Measurements from ENCODE around the gene DNAH17.
A peak's percentile ranks its signal among the peaks of the same experiment; 100 is the strongest.
"Not testable (repeated sequence)": the region's sequence is repeated elsewhere in the genome, so short reads cannot be mapped to it uniquely, and the experiment has no call there.

DNAH17 gene

DNA sequence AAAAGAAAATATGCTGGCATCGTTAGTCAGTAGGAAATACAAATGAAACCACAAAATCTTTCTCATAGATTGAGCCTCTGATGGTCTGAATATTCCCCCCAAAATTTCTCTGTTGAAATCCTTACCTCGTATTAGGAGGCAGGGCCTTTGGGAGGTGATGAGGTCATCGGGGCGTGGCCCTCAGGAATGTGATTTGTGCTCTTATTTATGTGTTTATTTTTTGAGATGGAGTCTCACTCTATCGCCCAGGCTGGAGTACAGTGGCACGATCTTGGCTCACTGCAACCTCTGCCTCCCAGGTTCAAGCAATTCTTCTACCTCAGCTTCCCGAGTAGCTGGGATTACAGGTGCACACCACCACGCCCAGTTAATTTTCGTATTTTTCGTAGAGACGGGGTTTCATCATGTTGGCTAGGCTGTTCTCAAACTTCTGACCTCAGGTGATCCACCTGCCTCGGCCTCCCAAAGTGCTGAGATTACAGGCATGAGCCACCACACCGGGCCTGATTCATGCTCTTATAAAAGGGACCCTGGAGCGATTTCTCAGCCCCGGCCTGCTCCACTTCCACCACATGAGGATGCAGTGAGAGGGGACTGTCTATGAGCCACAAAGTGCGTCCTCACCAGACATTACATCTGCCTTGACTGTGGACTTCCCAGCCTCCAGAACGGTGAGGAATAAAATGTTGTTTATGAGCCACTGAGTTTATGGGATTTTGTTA, 53.1 kb downstream of the DNAH17 start:
- DNase-seq, result no peak

DNA sequence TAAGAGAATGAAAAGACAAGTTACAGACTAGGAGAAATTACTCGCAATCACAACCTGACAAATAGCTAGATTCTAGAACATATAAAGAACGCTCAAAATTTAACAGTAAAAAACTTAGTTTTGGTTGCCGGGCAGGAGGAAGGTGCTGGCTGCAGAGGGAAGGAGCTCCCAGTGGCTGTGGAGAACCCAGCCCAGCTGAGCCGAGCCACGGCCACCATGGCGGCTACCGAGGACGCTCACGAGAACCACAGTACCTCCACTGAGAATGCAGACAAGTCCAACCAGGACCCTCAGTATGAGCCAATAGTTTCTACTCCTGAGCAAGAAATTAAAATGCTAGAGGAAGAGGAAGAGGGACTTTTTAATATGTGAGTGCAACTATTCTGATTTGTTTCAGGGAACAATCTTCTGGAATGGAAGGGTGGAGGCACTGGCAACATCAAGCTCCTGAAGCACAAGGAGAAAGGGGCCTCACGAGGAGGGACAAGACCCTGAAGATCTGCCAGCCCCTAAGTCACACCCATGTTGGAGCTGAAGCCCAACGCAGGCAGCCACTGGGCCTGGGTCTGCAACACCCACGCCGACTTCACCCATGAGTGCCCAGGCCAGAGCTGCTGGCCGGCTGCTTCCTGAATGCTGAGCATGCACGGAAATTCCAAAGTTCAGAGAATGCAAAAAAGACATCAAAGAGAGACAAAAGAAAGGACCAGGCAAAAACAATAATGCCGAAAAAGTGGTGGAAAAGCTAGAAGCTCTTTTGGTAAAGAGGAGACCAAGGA, 55.0 kb downstream of the DNAH17 start:
- no peak for DNase-seq

DNA sequence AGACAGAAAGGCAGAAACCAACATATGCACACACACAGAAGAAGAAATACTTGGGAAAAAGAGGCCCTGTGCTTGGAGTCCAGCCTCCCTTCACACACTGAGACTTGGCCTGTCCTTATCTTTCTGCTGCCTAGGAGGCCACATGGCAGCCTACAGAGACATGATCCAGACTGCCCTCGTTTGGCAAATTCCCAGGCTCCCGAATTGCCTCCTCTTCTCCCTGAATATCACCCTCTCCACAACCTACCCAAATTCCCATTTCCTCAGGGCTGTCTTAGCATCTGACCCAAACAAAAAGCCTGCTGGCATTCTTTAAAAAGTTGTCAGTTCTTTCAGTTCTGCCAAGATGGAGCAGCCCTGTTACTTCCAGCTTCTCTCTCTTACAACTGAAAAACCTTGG, 59.8 kb downstream of the DNAH17 start:
- DNase-seq, result no peak

- no peak for DNase-seq
Observed at GRCh38 chr17:78515480-78515879, 61.7 kb downstream of the DNAH17 start.

DNA sequence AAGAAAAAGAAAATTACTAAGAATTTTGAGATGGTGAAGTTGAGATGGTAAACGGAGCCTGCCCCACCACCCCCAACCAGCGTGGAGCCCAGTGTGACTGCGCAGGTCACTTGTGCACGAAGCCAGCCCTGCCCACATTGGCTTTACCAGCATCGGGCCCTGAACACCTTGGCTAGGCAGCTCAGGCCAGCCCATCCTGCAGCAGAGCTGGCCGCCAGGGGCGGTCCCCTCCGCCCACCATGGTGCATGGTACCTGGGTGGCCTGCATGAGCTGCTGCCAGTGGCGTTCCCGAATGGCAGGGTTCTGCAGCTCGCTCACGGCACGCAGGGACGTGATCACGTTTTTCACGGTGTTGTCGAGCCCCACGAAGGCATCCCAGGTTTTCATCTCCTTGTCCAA, 62.7 kb downstream of the DNAH17 start:
- DNase-seq, result no peak

DNA sequence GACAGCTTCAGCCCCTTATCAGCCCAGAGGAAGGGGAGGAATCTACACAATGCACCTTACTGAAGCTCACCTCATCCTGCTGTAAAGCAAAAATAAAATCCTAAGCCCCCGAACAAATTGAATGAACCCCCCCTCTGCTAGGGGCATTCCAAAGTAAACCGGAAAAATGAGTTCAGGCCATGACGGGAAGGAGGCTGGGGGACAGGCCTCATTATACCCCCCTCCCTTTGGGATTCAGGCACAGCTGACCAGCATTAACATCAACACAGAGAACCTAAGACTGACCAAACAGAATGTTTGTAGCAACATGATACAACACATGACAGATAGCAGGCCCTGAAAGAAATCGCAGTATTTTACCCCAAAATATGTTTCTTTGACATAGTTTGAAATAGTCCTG, 64.2 kb downstream of the DNAH17 start:
- DNase-seq, result no peak

GRCh38 chr17:78510141-78511075, 66.8 kb downstream of the DNAH17 start:
- DNase-seq, result no peak

GRCh38 chr17:78507526-78507925, 69.7 kb downstream of the DNAH17 start:
- DNase-seq, result no peak

- DNase-seq, result no peak
Observed at GRCh38 chr17:78506454-78507309, 70.5 kb downstream of the DNAH17 start.

DNA sequence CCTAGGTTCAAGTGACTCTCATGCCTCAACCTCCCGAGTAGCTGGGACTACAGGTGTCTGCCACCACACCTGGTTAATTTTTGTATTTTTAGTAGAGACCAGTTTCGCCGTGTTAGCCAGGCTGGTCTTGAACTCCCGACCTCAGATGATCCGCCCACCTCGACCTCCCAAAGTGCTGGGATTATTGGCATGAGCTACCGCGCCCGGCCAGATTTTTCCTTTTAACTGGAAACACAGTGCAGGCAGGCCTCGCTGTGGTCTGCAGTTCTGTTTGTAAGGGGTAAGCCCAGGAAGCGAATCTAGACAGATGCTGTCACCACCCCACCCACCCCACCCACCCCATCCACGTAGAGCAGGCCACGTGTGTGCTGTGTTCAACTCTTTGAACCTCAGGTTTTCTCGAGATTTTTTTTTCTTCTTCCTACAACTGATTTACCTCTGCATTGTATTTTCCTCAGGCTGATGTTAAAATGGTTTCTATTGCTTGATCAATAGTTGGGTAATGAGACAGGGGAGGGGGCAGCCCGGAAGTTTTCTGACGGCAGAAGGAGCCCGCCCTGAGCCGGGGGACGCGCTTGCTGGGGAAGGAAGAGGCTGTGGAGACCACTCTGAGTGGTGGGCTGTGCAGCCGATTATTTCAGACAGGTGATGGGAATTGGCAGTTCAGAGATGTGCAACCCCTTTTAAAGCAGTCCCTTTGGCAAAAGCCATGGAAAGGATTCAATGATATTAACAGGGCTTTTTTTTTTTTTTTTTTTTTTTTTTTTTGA, 72.9 kb downstream of the DNAH17 start:
- no peak for DNase-seq

DNA sequence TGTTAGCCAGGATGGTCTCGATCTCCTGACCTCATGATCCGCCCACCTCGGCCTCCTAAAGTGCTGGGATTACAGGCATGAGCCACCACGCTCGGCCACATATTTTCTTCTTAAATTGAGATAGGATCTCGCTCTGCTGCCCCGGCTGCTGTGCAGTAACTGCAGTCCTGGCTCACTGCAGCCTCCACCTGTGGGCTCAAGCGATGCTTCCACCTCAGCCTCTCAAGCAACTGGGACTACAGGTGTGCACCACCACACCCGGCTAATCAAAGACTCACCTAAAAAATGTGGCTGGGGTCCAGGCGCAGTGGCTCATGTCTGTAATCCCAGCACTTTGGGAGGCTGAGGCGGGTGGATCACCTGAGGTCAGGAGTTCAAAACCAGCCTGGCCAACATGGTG, 73.8 kb downstream of the DNAH17 start:
- not testable (repeated sequence) for DNase-seq

GRCh38 chr17:78502611-78503148, 74.5 kb downstream of the DNAH17 start:
- no peak for DNase-seq

GRCh38 chr17:78501241-78502036, 75.8 kb downstream of the DNAH17 start:
- no peak for DNase-seq

DNA sequence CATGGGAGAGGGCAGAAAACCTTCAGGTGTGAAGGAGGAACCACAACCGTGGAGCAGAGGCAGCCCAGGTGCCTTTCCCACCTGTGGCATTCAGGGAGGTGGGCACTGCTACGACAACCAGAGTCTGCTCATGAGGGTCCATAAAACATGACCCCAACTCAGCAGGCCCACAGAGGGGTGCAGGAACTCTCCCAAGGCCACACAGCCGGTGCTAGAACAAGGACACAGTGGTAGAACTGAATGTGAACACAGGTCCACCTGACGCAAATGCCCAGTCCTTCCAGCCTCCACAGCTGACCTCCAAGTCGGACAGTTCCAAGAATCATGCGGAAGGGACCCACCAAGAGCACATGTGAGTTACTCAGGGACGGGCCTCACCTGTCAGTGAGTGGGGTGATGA, 76.4 kb downstream of the DNAH17 start:
- DNase-seq, result no peak

GRCh38 chr17:78499715-78500540, 77.3 kb downstream of the DNAH17 start:
- DNase-seq, result no peak

- DNase-seq, result no peak
Observed at GRCh38 chr17:78498848-78499247, 78.3 kb downstream of the DNAH17 start.

DNA sequence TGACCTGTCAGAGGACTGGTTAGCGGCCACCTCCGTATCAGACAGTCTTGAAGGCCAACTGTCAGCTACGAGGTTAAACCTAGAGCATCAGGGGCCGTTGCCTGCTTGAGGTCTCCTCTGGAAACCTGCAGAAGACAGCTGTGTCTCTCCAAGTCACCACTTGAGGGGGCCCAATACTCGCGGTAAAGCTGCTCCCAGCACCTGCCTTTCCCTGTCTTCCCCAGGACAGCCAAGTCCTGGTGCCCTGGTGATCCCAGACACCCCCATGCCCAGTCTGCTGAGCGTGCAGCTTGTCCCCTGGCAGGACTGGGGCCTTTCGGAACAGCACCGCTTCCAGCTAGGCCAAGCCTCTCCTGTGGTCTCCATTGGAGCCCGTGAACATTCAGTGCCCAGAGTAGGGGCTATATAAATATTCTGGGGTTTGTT, 80.1 kb downstream of the DNAH17 start:
- DNase-seq, result peak; percentile 56

DNA sequence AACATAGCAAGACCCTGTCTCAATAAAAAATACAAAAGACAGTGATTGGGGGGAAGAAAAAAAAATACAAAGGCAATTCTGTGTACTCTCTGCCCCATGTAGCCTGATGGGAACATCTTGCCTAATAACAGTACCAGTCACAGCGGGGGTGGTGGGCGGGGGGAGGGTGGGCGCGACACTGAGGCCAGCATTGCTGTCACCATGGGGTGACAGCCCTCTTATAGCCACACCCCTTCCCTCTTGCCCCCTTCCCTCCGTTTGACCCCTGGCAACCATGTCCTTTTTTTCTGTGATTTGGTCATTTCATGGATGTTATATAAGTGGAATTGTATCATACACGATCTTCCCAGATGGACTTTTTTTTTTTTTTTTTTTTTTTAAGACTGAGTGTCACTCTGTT, 80.9 kb downstream of the DNAH17 start:
- DNase-seq, result no peak

- DNase-seq, result no peak
Observed at GRCh38 chr17:78495634-78496033, 81.6 kb downstream of the DNAH17 start.

All from activated T-cell treated with anti-CD3 and anti-CD28 coated beads, Interleukin-2, amount 50 U/mL, for 1 hour (primary cell).